Colon (tissue), 2 donors: ENCODE results near the gene CADPS2.
"Not testable (repeated sequence)": the region's sequence is repeated elsewhere in the genome, so short reads cannot be mapped to it uniquely, and the experiment has no call there.

ENCODE experiments used
- FAIRE-seq: peaks from 2 replicates; lab custom pipeline; 2012; peaks lifted over from hg19 to GRCh38; lab: Jason Lieb, UNC
- donor health status: control.
- donor health status: control.

CADPS2 gene

GRCh38 chr7:122709930-122710646, 176.2 kb downstream of the CADPS2 start:
- FAIRE-seq: no peak

GRCh38 chr7:122706836-122707235, 179.4 kb downstream of the CADPS2 start:
- FAIRE-seq: no peak

GRCh38 chr7:122702872-122703510, 183.3 kb downstream of the CADPS2 start, which contains the start of gene RNF148:
Gene RNF148, minus strand, starts transcription at chr7:122702922. Its CDS starts 172 bp downstream, at chr7:122702750.
- no peak for FAIRE-seq

GRCh38 chr7:122699017-122699416, 187.2 kb downstream of the CADPS2 start, which contains the start of gene RNF133:
Gene RNF133, minus strand, starts transcription at chr7:122699117. Its CDS starts 199 bp downstream, at chr7:122698918.
- no peak for FAIRE-seq

- no peak for FAIRE-seq
Observed at GRCh38 chr7:122695816-122696215, 190.4 kb downstream of the CADPS2 start.

- no peak for FAIRE-seq
Observed at GRCh38 chr7:122694697-122695096, 191.6 kb downstream of the CADPS2 start.

GRCh38 chr7:122692769-122693309, 193.4 kb downstream of the CADPS2 start:
- no peak for FAIRE-seq

GRCh38 chr7:122691569-122692235, 194.6 kb downstream of the CADPS2 start:
- FAIRE-seq: no peak

GRCh38 chr7:122689346-122690109, 196.7 kb downstream of the CADPS2 start:
- no peak for FAIRE-seq

GRCh38 chr7:122688400-122688998, 197.8 kb downstream of the CADPS2 start:
- FAIRE-seq: no peak

- FAIRE-seq: no peak
Observed at GRCh38 chr7:122686360-122686878, 199.8 kb downstream of the CADPS2 start.

GRCh38 chr7:122684504-122684903, 201.8 kb downstream of the CADPS2 start:
- FAIRE-seq: no peak

- no peak for FAIRE-seq
Observed at GRCh38 chr7:122682815-122683550, 203.3 kb downstream of the CADPS2 start.

- not testable (repeated sequence) for FAIRE-seq
Observed at GRCh38 chr7:122681186-122681585, 205.1 kb downstream of the CADPS2 start.

- FAIRE-seq: no peak
Observed at GRCh38 chr7:122679813-122680212, 206.4 kb downstream of the CADPS2 start.

GRCh38 chr7:122679269-122679709, 207.0 kb downstream of the CADPS2 start:
- not testable (repeated sequence) for FAIRE-seq

GRCh38 chr7:122677149-122677548, 209.1 kb downstream of the CADPS2 start:
- FAIRE-seq: no peak

- no peak for FAIRE-seq
Observed at GRCh38 chr7:122676466-122676865, 209.8 kb downstream of the CADPS2 start.

GRCh38 chr7:122675621-122676020, 210.6 kb downstream of the CADPS2 start:
- FAIRE-seq: no peak

GRCh38 chr7:122675011-122675410, 211.2 kb downstream of the CADPS2 start:
- no peak for FAIRE-seq
